DMS53 (cell line): Measurements from ENCODE around the gene TEK.
A peak's percentile ranks its signal among the peaks of the same experiment; 100 is the strongest.

Experiments
- DNase-seq: peaks from one replicate; lab custom pipeline; 2025; lab: John Stamatoyannopoulos, UW

The TEK gene

GRCh38 chr9:27227192-27227591, 118.2 kb downstream of the TEK start:
- DNase-seq, result no peak

DNA sequence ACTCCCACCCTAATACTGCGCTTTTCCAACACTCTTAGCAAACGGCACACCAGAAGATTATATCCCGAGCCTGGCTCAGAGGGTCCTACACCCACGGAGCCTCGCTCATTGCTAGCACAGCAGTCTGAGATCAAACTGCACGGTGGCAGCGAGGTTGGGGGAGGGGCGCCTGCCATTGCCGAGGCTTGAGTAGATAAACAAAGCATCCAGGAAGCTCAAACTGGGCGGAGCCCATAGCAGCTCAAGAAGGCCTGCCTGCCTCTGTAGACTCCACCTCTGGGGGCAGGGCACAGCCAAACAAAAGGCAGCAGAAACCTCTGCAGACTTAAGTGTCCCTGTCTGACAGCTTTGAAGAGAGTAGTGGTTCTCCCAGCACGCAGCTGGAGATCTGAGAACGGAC, 130.6 kb downstream of the TEK start:
- DNase-seq, result peak; percentile 71

DNA sequence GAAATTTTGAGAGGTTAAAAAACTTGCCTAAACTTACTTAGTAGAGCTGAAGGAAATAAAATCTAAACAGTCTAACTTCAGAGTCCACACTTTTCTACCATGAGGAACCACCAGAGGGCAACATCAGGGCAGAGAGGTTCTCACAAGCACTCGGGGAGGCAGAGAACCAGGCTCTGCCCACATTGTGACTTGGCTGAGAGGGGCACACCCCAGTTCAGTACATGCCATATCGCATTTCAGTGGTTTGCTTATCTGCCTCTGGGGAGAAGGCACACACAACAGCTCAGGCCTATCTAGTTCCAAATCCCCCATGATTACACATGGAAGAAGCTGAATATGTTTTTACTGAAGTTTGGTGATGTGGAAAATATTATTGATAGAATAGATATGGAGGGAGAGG, 138.7 kb downstream of the TEK start:
- DNase-seq, result peak; percentile 60

DNA sequence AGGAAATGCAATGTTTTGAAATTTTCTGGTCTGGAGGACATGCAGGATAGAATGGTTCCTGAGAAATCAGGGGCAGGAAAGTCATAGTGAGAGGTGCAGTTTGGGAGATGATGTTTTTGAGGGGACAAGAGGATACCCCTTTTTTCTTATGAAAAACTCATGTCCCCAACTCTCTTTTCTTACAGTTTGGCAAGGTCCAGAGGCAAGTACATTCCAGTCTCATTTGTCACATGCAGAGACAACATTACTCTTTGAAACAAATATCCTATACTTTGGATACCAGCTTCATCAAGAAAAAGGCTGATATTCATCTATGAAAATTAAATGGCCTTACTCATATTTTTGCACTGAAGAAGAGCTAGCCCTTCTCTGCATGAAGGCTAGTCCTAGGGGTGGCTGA, 139.7 kb downstream of the TEK start:
- DNase-seq, result no peak

GRCh38 chr9:27258662-27259061, 149.6 kb downstream of the TEK start:
- DNase-seq, result no peak

DNA sequence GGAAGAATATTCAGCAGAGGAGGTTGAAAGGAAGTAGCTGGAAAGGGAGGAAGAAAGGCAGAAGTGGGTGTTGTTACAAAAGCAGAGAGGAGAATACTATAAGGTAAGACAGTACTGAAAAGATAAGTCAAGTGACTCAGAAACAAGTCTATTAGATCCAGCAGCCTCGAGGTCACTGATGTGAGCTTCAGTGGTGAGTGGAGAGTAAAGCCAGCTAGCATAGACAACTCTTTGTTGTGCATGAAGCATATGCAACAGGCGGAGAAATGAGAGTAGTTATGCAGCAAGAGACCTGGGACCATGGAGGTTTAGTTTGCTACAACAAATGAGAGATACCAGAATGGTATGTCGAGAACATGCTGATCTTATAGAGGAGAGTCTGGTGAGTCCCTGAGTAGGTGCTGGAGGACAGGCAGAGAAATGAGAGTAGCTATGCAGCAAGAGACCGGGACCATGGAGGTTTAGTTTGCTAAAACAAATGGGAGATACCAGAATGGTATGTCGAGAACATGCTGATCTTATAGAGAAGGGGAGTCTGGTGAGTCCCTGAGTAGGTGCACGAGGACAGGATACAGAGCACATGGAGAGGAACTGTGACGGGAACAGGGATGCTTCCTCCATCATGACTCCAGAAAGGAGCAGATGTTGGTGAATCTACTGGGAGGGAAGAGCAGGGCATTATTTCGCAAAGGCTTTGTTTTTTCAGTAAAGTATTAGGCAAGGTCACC, 151.9 kb downstream of the TEK start:
- no peak for DNase-seq

DNA sequence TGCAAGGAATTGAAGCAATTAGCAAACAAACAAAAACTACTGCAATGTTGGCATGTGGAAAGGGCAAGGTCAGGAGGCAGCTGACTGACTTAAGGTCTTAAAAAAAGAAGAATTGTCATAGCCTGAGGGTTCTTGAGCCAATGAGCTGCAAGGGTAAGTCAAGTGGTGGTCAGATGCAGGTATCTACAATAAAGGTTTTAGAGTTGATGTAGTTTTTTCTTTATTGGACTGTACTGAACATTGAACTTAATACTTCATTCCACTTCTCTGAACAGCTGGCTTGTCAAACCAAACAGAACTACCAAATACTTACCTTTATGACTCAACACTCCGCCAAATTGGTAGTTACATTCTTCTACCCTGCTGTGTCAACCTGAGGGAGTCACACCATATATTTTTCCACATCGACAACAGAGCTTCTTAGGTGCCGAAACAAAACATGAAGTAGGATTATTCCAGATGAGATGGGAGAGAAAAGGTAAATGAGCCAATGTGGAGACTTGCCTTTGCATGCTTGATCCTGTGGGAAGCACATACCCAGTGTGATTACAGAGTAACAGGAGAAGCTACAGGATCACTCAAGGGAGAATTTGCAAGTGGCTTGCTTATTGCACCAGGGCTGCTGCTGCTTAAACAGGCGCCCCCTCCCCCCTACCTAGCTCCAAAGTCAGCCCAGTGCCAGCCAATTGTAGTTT, 152.6 kb downstream of the TEK start:
- peak; percentile 5 for DNase-seq

GRCh38 chr9:27272103-27272502, 163.1 kb downstream of the TEK start:
- DNase-seq, result no peak

- DNase-seq, result no peak
These were observed 164.2 kb downstream of the TEK start for GRCh38 chr9:27273186-27273585.

- DNase-seq, result peak; percentile 72
These were observed 167.4 kb downstream of the TEK start for GRCh38 chr9:27276193-27277030.

DNA sequence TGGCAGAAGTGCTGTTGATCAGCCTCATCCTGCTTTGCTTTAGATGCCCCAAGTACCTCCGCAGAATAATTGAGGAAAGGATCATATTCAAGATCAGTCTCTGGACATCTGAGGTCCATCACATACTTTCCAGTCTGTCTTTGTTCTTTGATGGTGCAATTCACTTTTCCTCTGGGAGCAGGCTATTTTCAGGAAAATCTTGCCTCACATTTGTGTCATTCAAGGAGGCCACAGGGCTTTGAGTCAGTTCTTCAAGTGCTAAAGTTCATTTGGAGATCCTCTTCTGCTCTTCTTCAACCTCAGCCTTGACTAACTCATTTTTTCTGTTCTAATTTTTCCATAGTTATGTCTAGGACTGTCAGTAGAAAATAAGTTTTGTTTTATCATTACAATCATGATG, 169.3 kb downstream of the TEK start:
- DNase-seq, result no peak

GRCh38 chr9:27279611-27280010, 170.6 kb downstream of the TEK start:
- DNase-seq, result no peak
